ENCODE measurements around the gene CAMKMT. TPM values are rescaled to one million over a fixed set of nuclear protein-coding genes. Genes with fewer than 3 reads are reported as not detected.

The CAMKMT gene
- total and polyA plus RNA-seq, 9 of the 15 experiments (the other 6 are each of a cell fraction or from before 2014, with no cell fraction given): 1.6 to 15.3 (median 7.4) TPM

- FAIRE-seq: no peak
- WGBS (ENCODE audit: insufficient coverage, low coverage, missing lambda C conversion rate): under 1% methylated on average over 18 of the region's 22 CpGs
- Histone ChIP-seq H3K27me3 (ENCODE audit: control insufficient read depth in 2 of 2, insufficient read depth in 2 of 2, low read length in 2 of 2) (peaks cover 19 to 20% of the 10 kb centered on the region in 2 experiments), H3K4me1 (replicated peaks in 1 of 2; ENCODE audit: control insufficient read depth in 2 of 2, insufficient read depth in 2 of 2, low read length in 2 of 2) (0 out of 5 replicates have a peak, but pooled peaks cover 0 to 3% of the 10 kb centered on the region in 2 experiments), H3K27ac (ENCODE audit: extremely low read depth, low read depth, low read length) (no peak overlapping the region), H4K20me1 (replicated peaks; ENCODE audit: control insufficient read depth, insufficient read depth, low read length) (no peaks in the 10 kb centered on the region), H3K79me2 (ENCODE audit: control insufficient read depth, insufficient read depth, low read length) (no peaks in the 10 kb centered on the region), H3K4me3 (no peak overlapping the region), H3K9ac (ENCODE audit: insufficient read depth in 1 of 2, low read depth in 2 of 2, low read length in 2 of 2) (no peak overlapping the region), H3K4me2 (ENCODE audit: insufficient read depth, low read length) (no peak overlapping the region), H3K9me1 (ENCODE audit: control insufficient read depth, insufficient read depth, low read length) (no peaks in the 10 kb centered on the region), H3K36me3 (ENCODE audit: control insufficient read depth, insufficient read depth, low read length) (no peaks in the 10 kb centered on the region), H2AFZ (ENCODE audit: low read depth, low read length) (no peak overlapping the region), H3K9me3 (replicated peaks; ENCODE audit: control insufficient read depth, insufficient read depth, low read depth, low read length) (no peaks in the 10 kb centered on the region)
- no TSS peak for BruUV-seq (replicated peaks)
- no peak for DNase-seq (ENCODE audit: extremely low read depth in 1 of 4, low spot score in 3 of 4)
- TF ChIP-seq ARID1B (IDR thresholded peaks at IDR 0.05) (no peak), UBTF (IDR thresholded peaks at IDR 0.05; ENCODE audit: borderline replicate concordance in 1 of 2, low read depth in 2 of 2, low read length in 2 of 2) (no peak), YBX1 (IDR thresholded peaks at IDR 0.05) (no peak), HNRNPLL (IDR thresholded peaks at IDR 0.05; ENCODE audit: low read depth, low read length, poor library complexity, severe bottlenecking) (peak; percentile 91), HCFC1 (IDR thresholded peaks at IDR 0.05; ENCODE audit: low read depth, low read length) (no peak), CXXC5 (CRISPR knock-in tag; IDR thresholded peaks at IDR 0.05) (no peak), ETV5 (CRISPR knock-in tag; IDR thresholded peaks at IDR 0.05; ENCODE audit: low read depth) (no peak), HNRNPH1 (optimal IDR thresholded peaks at IDR 0.05; ENCODE audit: low read depth, low read length) (no peak), DPF2 (IDR thresholded peaks at IDR 0.05) (no peak), NEUROD1 (IDR thresholded peaks at IDR 0.05; ENCODE audit: borderline replicate concordance, low read depth, low read length, partially characterized antibody) (no peak), CREB3 (tag; conservative IDR thresholded peaks at IDR 0.05; ENCODE audit: low read depth) (no peak), HIVEP1 (CRISPR knock-in tag; IDR thresholded peaks at IDR 0.05) (no peak), ARID2 (IDR thresholded peaks at IDR 0.05) (no peak), POLR2H (tag; IDR thresholded peaks at IDR 0.05; ENCODE audit: low read depth) (no peak), MTA1 (IDR thresholded peaks at IDR 0.05; ENCODE audit: borderline replicate concordance) (no peak), CTCF (IDR thresholded peaks at IDR 0.05 in 2 of 3, conservative IDR thresholded peaks at IDR 0.05 in 1 of 3; ENCODE audit: insufficient read depth in 2 of 3, low read depth in 1 of 3, low read length in 3 of 3) (0 out of 6 replicates have a peak, but pooled peaks of 2 of the 3 experiments have one; percentile 6 to 13), NFE2 (IDR thresholded peaks at IDR 0.05; ENCODE audit: low read depth) (no peak)
- intact Hi-C loops (cut with micrococcal nuclease): no loop called here
- in situ Hi-C loops (cut with MboI): no loop called here
- ATAC-seq: peak; percentile 57
- POLR2A ChIA-PET: interaction anchor here (1.1 kb wide), 1 partner anchor 8 kb away, joined by 5 read pairs; no protein-coding TSS in a partner anchor
- CTCF ChIA-PET (ENCODE audit: low intra/inter-chr PET ratio): no interaction called here
These were observed 449.3 kb downstream of the CAMKMT start for GRCh38 chr2:44810892-44811530.
